ENCODE data around the gene RASL10A. TPM values are rescaled to one million over a fixed set of nuclear protein-coding genes. Genes with fewer than 3 reads are reported as not detected.

Gene RASL10A
- polyA plus RNA-seq, 3 donors: 0.35 to 2.1 (median 0.50) TPM

- Mint-ChIP-seq H3K9me3 (no peaks in the 10 kb centered on the region), H3K4me3 (no peak overlapping the region), H3K27me3 (ENCODE audit: low read depth in 3 of 3) (peaks cover 0 to 2% (median 1%) of the 10 kb centered on the region in 3 donors), H3K36me3 (peaks cover 83 to 97% of the 10 kb centered on the region in 2 donors), H3K27ac (peak overlapping the region in 1 of 7 donors; percentile 77), H3K4me1 (no peaks in the 10 kb centered on the region)
- 99% methylated on average over 11 of the region's 12 CpGs for WGBS (ENCODE audit: insufficient coverage)
- Histone ChIP-seq H2AFZ (ENCODE audit: insufficient read depth, low read depth, low read length, poor library complexity, severe bottlenecking) (no peak overlapping the region), H3K9me3 (replicated peaks in 1 of 2; ENCODE audit: control insufficient read depth in 1 of 2, insufficient read depth in 1 of 2, low read length in 2 of 2) (no peaks in the 10 kb centered on the region), H3K36me3 (replicated peaks in 1 of 2; ENCODE audit: control insufficient read depth in 1 of 2, insufficient read depth in 2 of 2, low read length in 2 of 2) (peaks cover 99 to 100% of the 10 kb centered on the region in 2 donors), H3K27ac (ENCODE audit: low read depth in 1 of 2, low read length in 2 of 2) (no peak overlapping the region), H3K9ac (ENCODE audit: insufficient read depth, low read length, poor library complexity, severe bottlenecking) (no peak overlapping the region), H3K27me3 (ENCODE audit: control insufficient read depth in 2 of 2, insufficient read depth in 2 of 2, low read length in 2 of 2) (no peaks in the 10 kb centered on the region), H4K20me1 (ENCODE audit: insufficient read depth, low read length) (peaks cover 59% of the 10 kb centered on the region), H3K79me2 (ENCODE audit: insufficient read depth, low read length) (no peaks in the 10 kb centered on the region), H3K4me1 (ENCODE audit: control insufficient read depth in 1 of 2, insufficient read depth in 2 of 2, low read length in 2 of 2) (no peaks in the 10 kb centered on the region), H3K4me2 (replicated peaks; ENCODE audit: extremely low read depth, low read length, poor library complexity, severe bottlenecking) (no peak overlapping the region), H3K4me3 (replicated peaks in 1 of 3; ENCODE audit: low read depth in 2 of 3, low read length in 3 of 3) (no peak overlapping the region)
- TF ChIP-seq CTCF (IDR thresholded peaks at IDR 0.05): no peak
- no peak for DNase-seq
- intact Hi-C loops (cut with micrococcal nuclease): no loop called here
These were observed 19.3 kb upstream of the RASL10A start for GRCh38 chr22:29334696-29335344.

DNA sequence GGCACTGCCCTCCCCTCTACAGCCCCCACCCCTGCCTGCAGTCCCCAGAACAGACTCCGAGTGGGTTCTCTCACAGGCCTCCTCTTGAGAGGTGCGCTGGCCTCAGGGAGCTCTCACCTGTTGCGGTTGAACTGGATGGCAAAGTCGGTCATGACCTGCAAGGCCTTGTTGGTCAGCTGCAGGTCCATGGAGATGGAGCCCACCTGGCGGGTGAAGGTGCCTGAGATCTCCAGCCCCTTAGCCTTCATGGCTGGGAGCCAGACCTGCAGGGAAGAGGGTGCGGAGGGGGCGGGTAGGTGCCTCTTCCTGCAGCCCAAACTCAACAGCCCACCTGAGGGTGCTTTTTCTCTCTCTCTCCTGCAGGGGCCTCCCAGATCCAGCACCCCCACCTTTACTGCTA is 18.7 kb upstream of the RASL10A start:
- H3K27ac Mint-ChIP-seq: peak overlapping the region in 1 of 7 donors; percentile 33

More for the DNA sequence above, 18.7 kb upstream of the RASL10A start:
- no peaks in the 10 kb centered on the region for H3K9me3 ChIP-seq (replicated peaks in 1 of 2; ENCODE audit: control insufficient read depth in 1 of 2, insufficient read depth in 1 of 2, low read length in 2 of 2)
- Mint-ChIP-seq H3K9me3 (no peaks in the 10 kb centered on the region), H3K4me3 (no peak overlapping the region), H3K36me3 (peaks cover 83 to 97% of the 10 kb centered on the region in 2 donors), H3K4me1 (no peaks in the 10 kb centered on the region), H3K27me3 (ENCODE audit: low read depth in 3 of 3) (peaks cover 0 to 2% (median 1%) of the 10 kb centered on the region in 3 donors)
- H2AFZ ChIP-seq (ENCODE audit: insufficient read depth, low read depth, low read length, poor library complexity, severe bottlenecking): no peak overlapping the region
- H3K4me3 ChIP-seq (replicated peaks in 1 of 3; ENCODE audit: low read depth in 2 of 3, low read length in 3 of 3): no peak overlapping the region
- H4K20me1 ChIP-seq (ENCODE audit: insufficient read depth, low read length): peaks cover 64% of the 10 kb centered on the region
- H3K4me2 ChIP-seq (replicated peaks; ENCODE audit: extremely low read depth, low read length, poor library complexity, severe bottlenecking): no peak overlapping the region
- H3K79me2 ChIP-seq (ENCODE audit: insufficient read depth, low read length): no peaks in the 10 kb centered on the region
- no peak for TF ChIP-seq CTCF (IDR thresholded peaks at IDR 0.05)
- no peak overlapping the region for H3K27ac ChIP-seq (ENCODE audit: low read depth in 1 of 2, low read length in 2 of 2)
- H3K9ac ChIP-seq (ENCODE audit: insufficient read depth, low read length, poor library complexity, severe bottlenecking): no peak overlapping the region
- intact Hi-C loops (cut with micrococcal nuclease): no loop called here
- DNase-seq: no peak
- WGBS (ENCODE audit: insufficient coverage): 99% methylated on average over 5 of the region's 7 CpGs
- peaks cover 99 to 100% of the 10 kb centered on the region in 2 donors for H3K36me3 ChIP-seq (replicated peaks in 1 of 2; ENCODE audit: control insufficient read depth in 1 of 2, insufficient read depth in 2 of 2, low read length in 2 of 2)
- H3K4me1 ChIP-seq (ENCODE audit: control insufficient read depth in 1 of 2, insufficient read depth in 2 of 2, low read length in 2 of 2): no peaks in the 10 kb centered on the region
- H3K27me3 ChIP-seq (ENCODE audit: control insufficient read depth in 2 of 2, insufficient read depth in 2 of 2, low read length in 2 of 2): no peaks in the 10 kb centered on the region
